Muscle of arm (tissue), 12 donors: ENCODE data around the gene DRD2. TPM values are rescaled to one million over a fixed set of nuclear protein-coding genes. Genes with fewer than 3 reads are reported as not detected.

ENCODE experiments used
- DNase-seq: peaks from one replicate; pipeline ENCODE4 v3.0.0-alpha.2; 2013
- polyA plus RNA-seq, 12 donors: library from polyadenylated mRNA; unstranded; fragments of 120-200 nt; gene quantifications; one replicate each; pipeline ENCODE4 v1.2.1, GENCODE V29; 2013; ENCODE audit not compliant: insufficient read length in 12 of 12

DRD2 gene
- polyA plus RNA-seq, 12 donors, result 0.08 to 1.7 (median 0.25) TPM; not detected in 4

DNA sequence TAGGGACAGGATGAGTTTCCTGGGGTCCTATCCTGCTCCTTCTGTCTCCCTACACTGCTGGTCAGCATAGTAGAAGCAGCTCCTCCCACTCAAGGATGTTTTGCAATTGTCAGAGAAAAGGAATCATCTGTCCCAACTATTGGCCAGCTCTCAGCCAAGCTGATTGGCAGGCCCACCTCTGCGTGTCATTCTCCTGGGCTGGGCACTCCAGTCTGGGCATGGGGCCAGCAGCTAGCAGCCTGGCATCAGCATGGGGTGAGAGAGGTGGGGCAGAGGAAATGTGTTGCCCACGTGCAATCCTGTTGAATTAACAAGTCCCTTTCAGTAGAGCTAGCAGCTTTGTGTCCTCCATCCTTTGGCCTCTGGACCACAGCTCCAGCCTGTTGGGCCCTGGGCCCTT, 73.5 kb downstream of the DRD2 start:
- no peak for DNase-seq

- no peak for DNase-seq
Measured at GRCh38 chr11:113400631-113401230, 74.5 kb downstream of the DRD2 start.

GRCh38 chr11:113398669-113399430, 76.3 kb downstream of the DRD2 start:
- no peak for DNase-seq

- DNase-seq, result no peak
Measured at GRCh38 chr11:113397821-113398220, 77.4 kb downstream of the DRD2 start.

GRCh38 chr11:113397212-113397611, 78.0 kb downstream of the DRD2 start:
- DNase-seq, result no peak

- no peak for DNase-seq
Measured at GRCh38 chr11:113396690-113397089, 78.5 kb downstream of the DRD2 start.

- no peak for DNase-seq
Measured at GRCh38 chr11:113395782-113396336, 79.3 kb downstream of the DRD2 start.

GRCh38 chr11:113394919-113395318, 80.3 kb downstream of the DRD2 start:
- no peak for DNase-seq

DNA sequence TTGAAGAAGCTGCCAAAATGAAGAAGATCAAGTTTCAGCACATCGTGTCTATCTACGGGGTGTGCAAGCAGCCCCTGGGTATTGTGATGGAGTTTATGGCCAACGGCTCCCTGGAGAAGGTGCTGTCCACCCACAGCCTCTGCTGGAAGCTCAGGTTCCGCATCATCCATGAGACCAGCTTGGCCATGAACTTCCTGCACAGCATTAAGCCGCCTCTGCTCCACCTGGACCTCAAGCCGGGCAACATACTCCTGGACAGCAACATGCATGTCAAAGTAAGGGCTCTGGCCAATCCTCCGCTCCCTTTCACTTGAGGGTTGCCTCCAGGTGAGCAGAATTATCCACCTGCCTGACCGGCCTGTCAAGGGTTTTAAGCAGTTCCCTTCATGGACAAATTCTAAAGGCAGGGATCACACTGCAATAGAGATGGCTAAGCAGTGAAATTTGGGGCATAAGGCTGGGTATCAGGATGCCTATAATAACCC, 81.7 kb downstream of the DRD2 start:
- no peak for DNase-seq

- no peak for DNase-seq
Measured at GRCh38 chr11:113392236-113392921, 82.8 kb downstream of the DRD2 start.

- no peak for DNase-seq
Measured at GRCh38 chr11:113389272-113389671, 85.9 kb downstream of the DRD2 start.

GRCh38 chr11:113387605-113388211, 87.5 kb downstream of the DRD2 start, which contains the start of gene ANKK1:
TSS of gene ANKK1 (plus strand) at chr11:113387779. CDS start at chr11:113387885, 106 bp downstream.
- no peak for DNase-seq

- no peak for DNase-seq
Measured at GRCh38 chr11:113386866-113387265, 88.3 kb downstream of the DRD2 start.

DNA sequence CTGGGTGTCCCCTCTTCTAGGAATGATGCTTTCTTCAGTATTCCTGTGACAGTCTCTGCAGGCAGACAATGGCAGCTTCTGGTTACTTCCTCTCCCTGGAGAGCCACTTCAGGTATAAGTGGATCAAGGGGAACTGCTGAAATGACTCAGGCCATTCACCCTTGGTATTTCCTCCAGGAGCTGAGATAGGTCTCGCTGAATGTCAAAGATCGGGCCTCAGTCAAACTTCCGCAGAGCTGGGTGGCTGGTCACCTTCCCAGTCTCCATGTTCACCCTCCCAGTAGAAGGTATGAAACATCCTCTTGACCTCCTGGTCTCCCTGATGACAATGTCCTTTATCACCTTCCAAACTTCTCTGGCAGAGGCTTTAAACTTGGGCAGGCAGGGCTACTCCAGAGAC, 89.4 kb downstream of the DRD2 start:
- DNase-seq, result no peak

- DNase-seq, result no peak
Measured at GRCh38 chr11:113384551-113384950, 90.6 kb downstream of the DRD2 start.

- DNase-seq, result no peak
Measured at GRCh38 chr11:113382121-113382520, 93.1 kb downstream of the DRD2 start.

- no peak for DNase-seq
Measured at GRCh38 chr11:113378692-113379091, 96.5 kb downstream of the DRD2 start.

DNA sequence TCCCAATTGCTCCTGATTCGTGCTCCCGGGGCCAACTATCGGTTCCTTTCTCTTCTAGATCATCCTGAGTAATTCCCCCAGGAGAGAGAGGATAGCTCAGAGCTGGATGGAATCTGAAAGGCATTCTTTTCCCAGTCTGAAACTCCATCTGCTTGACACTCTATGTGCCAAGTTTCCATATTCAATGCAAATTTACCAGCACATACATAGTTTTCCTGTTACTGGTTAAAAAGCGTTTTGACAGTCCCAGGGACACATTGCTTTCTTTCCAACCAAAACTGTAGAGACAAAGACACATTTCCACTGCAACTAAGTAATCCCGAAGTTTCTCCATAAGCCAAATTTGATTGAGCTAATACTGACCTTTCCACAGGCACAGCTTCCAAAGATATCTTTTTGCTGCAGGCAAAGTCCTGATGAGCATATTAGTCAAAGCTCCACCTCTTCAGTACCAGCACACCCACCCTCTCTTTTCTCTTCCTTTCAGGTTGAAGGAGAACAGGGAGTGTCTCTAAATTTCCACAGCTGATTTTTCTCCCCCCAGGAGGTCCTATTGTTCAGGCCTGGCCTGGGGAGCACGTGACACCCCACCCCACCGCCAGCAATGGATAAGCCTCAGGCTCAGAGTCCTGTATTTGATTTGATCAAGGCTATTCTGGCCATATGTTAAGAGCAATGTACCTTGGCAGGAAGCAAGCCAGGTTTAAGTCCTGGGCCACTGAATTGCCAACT, 97.4 kb downstream of the DRD2 start:
- peak; percentile 39 for DNase-seq

- peak; percentile 66 for DNase-seq
Measured at GRCh38 chr11:113376156-113376555, 99.0 kb downstream of the DRD2 start.

DNA sequence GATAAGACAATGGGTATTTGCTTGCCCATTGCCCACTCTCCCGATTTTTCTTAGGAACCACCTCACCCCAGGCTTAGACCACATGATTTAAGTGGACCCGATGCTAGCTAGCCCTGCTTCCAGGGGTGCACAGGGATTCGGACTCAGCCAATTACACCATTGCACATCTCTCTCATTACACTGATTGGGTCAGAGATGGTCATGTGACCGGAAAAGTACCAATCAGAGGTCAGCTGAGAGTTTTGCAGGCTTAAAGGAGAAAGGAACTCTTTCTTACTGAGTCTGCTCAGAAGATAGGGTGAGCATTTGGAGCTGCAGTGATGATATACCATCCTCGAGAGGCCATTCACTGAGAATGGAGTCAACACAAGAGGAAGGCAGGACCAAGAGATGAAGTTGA, 99.8 kb downstream of the DRD2 start:
- no peak for DNase-seq

DNA sequence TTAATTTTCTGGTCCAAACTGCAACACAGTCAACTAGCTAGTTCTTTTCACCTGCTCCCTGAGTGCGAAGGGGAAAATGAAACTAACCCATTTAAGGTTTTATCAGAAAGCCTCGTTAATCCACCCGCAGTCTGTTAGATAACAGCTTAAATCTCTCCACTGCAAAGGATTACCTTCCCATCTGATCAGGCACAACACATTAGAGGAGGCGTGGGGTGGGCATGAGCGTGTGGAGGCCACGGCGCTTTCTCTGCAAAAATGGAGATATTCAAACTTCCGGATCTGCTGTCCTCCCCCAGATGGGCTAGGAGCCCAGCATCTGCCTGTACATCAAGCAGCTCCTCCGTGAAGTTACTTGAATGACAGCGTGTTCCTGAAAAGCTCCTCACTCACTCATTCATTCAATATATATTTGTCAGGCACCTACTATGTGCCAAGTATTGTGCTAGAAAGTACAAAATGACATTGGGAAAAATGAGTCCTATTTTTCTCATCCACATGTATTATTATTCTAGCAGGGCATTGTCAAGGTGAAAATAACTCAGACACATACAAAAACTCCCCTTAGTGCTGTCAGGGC, 101.1 kb downstream of the DRD2 start:
- no peak for DNase-seq
